Cardiac fibroblast (primary cell): Measurements from ENCODE around the gene DUSP1.

ENCODE experiments used
- DNase-seq, 2 donors: peaks; one replicate each; pipeline versions ENCODE4 v3.0.0 to v3.0.0-alpha.2; 2010; ENCODE audit warnings: low read depth in 2 of 2
- H3K4me3 ChIP-seq, 2 donors: replicated peaks in 1 of 2; 1 replicate in 1 of 2; 2 replicates in 1 of 2; pipeline ENCODE4 v1.5.1; 2011; ENCODE audit warnings: low read depth in 2 of 2, low read length in 2 of 2, mild to moderate bottlenecking in 2 of 2, moderate library complexity in 1 of 2
- TF ChIP-seq, protein P1 (sequence below): IDR thresholded peaks from one replicate; pipeline ENCODE4 v1.5.1; 2011; ENCODE audit warnings: low read depth, mild to moderate bottlenecking, low read length, inconsistent platforms

The DUSP1 gene

DNA sequence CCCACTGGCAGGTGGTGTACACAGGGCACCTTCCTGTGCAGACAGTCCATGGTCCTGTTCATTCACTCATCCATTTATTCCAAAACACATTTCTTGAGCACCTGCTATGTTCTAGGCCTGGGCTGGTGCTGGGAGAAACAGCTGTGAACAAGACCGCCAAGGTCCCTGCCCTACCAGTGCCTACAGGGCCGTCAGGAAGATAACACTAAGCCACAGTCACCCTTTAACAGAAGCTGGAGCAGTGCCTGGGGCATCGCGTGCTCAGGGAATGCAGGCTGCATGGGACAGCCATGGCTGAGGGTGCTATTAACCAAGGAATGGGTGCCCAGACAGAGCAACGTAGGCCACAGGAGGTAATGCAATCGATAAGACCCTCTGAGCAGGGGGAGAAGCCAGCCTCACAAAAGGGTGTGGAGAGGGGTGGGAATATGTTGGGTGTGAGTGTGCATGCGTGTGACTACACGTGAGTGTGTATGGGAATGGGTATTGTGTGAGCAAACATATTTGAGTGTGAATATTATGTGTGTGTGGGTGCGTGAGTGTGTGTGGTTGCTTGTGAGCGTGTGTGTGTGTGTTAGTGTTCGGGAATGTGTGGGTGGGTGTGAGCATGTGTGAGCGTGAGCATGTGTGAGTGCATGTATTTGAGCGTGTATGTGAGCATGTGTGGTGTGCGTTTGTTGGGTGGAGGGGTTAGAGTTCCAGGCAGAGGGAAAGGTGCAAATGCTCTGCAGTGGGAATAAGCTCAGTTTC, 19.1 kb downstream of the DUSP1 start:
- DNase-seq = no peak
- TF ChIP-seq, protein P1, sequence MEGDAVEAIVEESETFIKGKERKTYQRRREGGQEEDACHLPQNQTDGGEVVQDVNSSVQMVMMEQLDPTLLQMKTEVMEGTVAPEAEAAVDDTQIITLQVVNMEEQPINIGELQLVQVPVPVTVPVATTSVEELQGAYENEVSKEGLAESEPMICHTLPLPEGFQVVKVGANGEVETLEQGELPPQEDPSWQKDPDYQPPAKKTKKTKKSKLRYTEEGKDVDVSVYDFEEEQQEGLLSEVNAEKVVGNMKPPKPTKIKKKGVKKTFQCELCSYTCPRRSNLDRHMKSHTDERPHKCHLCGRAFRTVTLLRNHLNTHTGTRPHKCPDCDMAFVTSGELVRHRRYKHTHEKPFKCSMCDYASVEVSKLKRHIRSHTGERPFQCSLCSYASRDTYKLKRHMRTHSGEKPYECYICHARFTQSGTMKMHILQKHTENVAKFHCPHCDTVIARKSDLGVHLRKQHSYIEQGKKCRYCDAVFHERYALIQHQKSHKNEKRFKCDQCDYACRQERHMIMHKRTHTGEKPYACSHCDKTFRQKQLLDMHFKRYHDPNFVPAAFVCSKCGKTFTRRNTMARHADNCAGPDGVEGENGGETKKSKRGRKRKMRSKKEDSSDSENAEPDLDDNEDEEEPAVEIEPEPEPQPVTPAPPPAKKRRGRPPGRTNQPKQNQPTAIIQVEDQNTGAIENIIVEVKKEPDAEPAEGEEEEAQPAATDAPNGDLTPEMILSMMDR = no peak
- H3K4me3 ChIP-seq = no peak overlapping the region

DNA sequence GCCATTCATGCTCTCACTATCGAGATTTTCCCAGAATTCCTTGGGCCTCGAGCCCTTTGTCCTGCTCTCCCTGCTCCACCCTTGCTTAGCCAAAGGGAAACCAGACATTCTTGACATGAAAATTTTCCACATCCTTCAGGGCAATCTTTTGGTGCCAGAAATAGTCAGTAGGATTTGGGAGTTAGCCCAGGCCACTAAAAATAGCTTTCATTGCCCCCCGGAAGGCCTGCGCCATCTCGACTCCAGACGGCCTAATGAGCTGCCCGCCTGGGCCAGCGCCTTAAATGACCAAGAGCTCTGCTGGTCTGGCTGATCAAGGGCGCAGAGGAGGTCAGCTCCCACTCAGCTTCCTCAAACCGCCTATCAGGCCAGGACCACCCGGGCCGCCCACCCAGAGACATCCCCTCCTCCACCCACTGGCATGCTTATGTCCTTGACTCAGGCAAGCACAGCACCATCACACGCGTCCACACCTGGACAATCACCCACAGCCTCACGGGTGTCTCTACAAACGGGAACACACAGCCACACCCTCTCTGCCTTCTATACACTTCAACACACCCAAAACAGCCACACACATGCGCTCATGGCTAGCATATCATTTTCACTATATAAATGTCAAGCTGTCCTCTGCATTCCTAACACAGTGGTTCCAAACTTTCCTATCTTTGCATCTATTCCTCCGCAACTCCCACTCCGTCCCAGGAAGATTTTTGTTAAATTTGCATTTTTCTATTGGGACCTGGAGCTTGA, 20.9 kb downstream of the DUSP1 start:
- TF ChIP-seq, protein P1 = no peak
- H3K4me3 ChIP-seq = no peak overlapping the region
- peak in 1 of 2 donors; percentile 76 for DNase-seq

DNA sequence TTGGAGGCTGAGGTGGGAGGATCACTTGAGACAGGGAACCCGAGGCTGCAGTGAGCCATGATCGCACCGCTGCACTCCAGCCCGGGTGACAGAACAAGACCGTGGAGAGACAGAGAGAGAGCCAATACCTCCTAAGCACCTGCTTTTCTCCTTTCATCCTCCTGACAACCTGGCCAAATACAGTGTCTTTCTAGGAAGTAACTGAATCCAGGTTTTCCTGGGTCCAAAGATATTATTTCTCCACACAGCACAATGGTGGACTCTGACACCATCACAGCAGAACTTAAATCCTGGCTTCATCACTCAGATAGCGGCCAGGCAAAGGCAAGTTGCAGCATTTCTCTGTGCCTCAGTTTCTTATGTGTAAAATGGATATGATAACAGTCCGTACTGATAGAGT, 21.9 kb downstream of the DUSP1 start:
- TF ChIP-seq, protein P1 = no peak
- DNase-seq = no peak
- no peak overlapping the region for H3K4me3 ChIP-seq

DNA sequence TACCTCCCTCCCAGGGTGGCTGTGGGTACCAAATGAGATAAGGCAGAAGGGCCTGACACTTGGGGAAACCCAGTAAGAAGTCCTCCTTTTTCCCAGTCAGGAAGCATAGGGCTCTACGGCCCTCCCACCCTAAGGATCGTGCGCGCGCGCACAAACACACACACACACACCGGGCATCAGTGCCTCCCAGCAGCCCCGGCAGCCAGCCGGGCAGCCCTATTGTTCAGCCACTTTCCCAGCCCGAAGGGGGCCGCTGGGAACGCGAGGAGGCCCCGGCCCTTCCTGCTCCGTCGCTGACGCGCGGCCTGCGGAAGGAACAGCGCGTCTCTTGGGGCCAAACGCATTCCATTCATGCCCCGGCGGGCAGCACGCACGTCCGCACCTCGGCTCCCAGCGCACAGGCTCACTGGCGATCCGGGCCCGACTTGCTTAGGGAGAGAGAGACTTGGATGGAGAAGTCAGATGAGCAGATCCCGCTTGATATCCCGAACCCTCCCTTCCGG, 22.6 kb downstream of the DUSP1 start:
- TF ChIP-seq, protein P1 = no peak
- no peak overlapping the region for H3K4me3 ChIP-seq
- peak; percentile 93 to 96 for DNase-seq

DNA sequence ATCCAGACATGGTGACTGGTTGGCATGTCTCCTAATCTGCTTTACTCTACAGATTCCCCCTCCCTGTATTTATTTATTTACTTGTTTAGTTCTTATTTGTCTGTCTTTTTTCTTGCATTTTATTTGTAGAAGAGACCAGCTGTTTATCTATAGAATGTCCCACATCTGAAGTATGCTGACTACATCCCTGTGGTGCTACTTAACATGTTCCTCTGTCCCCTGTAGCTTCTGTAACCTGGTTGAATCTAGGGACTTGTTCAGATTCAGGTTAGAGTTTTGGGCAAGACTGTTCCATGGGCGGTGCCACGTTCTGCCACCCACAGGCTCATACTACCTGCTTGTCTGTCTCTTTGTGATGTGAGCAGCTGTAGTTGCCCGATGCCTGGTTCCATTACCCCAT, 23.5 kb downstream of the DUSP1 start:
- H3K4me3 ChIP-seq = no peak overlapping the region
- no peak for DNase-seq
- TF ChIP-seq, protein P1 = no peak

DNA sequence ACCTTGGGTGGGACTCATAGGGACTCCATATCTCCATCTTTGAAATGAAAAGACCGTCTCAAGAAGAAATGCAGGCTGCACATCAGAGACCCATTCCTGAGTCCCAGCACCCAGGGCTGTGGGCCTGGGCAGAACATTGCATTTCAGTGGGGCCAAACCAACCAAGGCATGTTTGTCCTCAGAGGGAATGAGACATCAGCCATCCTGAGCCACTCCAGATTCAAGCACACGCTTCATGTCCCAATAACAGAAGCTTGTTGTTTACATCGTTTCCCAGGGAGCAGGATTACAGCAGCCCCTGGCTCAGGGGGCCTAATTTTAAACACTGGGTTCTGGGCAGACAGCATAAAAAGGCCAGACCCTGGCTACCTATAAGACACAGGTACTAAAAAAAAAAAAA, 24.3 kb downstream of the DUSP1 start:
- no peak for DNase-seq
- H3K4me3 ChIP-seq = no peak overlapping the region
- TF ChIP-seq, protein P1 = no peak
